Endothelial cell of umbilical vein (primary cell): ENCODE measurements around the gene OR5L2. TPM values are rescaled to one million over a fixed set of nuclear protein-coding genes. Genes with fewer than 3 reads are reported as not detected.

Experiments used
- BruUV-seq: library from RNA; stranded (reverse); fragments of 400-500 nt; replicated peaks from 2 replicates; lab custom pipeline; 2021; lab: Mats Ljungman, UMichigan
- CTCF ChIA-PET: fragments of 300-600, 350-600 bp; sonication (Branson Sonifier 250); formaldehyde crosslinking; loops from one replicate; lab custom pipeline; 2021; ENCODE audit warnings: antibody characterized with exemption, inconsistent platforms; lab: Charles Lee
- POLR2A ChIA-PET: fragments of 300-600, 350-600 bp; sonication (Branson Sonifier 250); formaldehyde crosslinking; loops from one replicate; lab custom pipeline; 2021; ENCODE audit warnings: antibody characterized with exemption, inconsistent platforms; lab: Charles Lee
- DNase-seq: peaks from one replicate; pipeline ENCODE4 v3.0.0-alpha.2; 2011; ENCODE audit warnings: low read depth, low spot score
- FAIRE-seq: peaks from 2 replicates; lab custom pipeline; 2011; peaks lifted over from hg19 to GRCh38; lab: Jason Lieb, UNC
- H2AFZ ChIP-seq: 2 replicates; pipeline ENCODE4 v1.6.0; 2012; ENCODE audit warnings: low read depth, low read length, control low read depth, inconsistent platforms
- H3K27ac ChIP-seq: 2 replicates; pipeline ENCODE4 v1.5.1; 2011; ENCODE audit warnings: low read depth, mild to moderate bottlenecking, control low read depth, low read length, moderate library complexity; ENCODE audit not compliant: insufficient read depth
- H3K27me3 ChIP-seq, 2 experiments: 2 replicates each; pipeline versions ENCODE4 v1.6.0 to v1.6.1; 2011; ENCODE audit warnings: low read length in 2 of 2, mixed read lengths in 1 of 2; ENCODE audit not compliant: control insufficient read depth in 2 of 2, insufficient read depth in 2 of 2
- H3K36me3 ChIP-seq, 2 experiments: 2 replicates in 1 of 2; 3 replicates in 1 of 2; pipeline ENCODE4 v1.5.1; 2011; ENCODE audit warnings: low read length in 2 of 2, mild to moderate bottlenecking in 1 of 2, moderate library complexity in 1 of 2; ENCODE audit not compliant: control insufficient read depth in 2 of 2, insufficient read depth in 2 of 2; ENCODE audit errors: extremely low read depth in 1 of 2
- H3K4me1 ChIP-seq: 3 replicates; pipeline ENCODE4 v1.5.1; 2011; ENCODE audit warnings: mild to moderate bottlenecking, low read length; ENCODE audit not compliant: control insufficient read depth, insufficient read depth; ENCODE audit errors: extremely low read depth
- H3K4me2 ChIP-seq: 2 replicates; pipeline ENCODE4 v1.6.1; 2011; ENCODE audit warnings: low read length, control low read depth, mixed read lengths; ENCODE audit not compliant: insufficient read depth
- H3K4me3 ChIP-seq, 3 experiments: fragments of 200-600 bp in 1 of 3; sonication (generic), shearing (Covaris generic) in 1 of 3; replicated peaks in 1 of 3; 2 replicates each; pipeline ENCODE4 v1.5.1; 2011 to 2016; ENCODE audit warnings: control low read depth in 3 of 3, low read length in 3 of 3, mild to moderate bottlenecking in 2 of 3, inconsistent platforms in 1 of 3, low read depth in 1 of 3, moderate library complexity in 1 of 3; ENCODE audit not compliant: insufficient read depth in 1 of 3
- H3K79me2 ChIP-seq: 2 replicates; pipeline ENCODE4 v1.6.0; 2012; ENCODE audit warnings: low read length, inconsistent platforms; ENCODE audit not compliant: control insufficient read depth, insufficient read depth
- H3K9ac ChIP-seq: replicated peaks from 2 replicates; pipeline ENCODE3; 2011; ENCODE audit warnings: low read length, control low read depth; ENCODE audit not compliant: insufficient read depth; ENCODE audit errors: extremely low read depth
- H3K9me1 ChIP-seq: replicated peaks from 3 replicates; pipeline ENCODE4 v1.6.0; 2011; ENCODE audit warnings: mild to moderate bottlenecking, low read length; ENCODE audit not compliant: control insufficient read depth, insufficient read depth; ENCODE audit errors: extremely low read depth
- H3K9me3 ChIP-seq: replicated peaks from 2 replicates; pipeline ENCODE4 v1.5.1; 2012; ENCODE audit warnings: low read length, inconsistent platforms; ENCODE audit not compliant: control insufficient read depth, insufficient read depth
- H4K20me1 ChIP-seq: replicated peaks from 2 replicates; pipeline ENCODE3; 2011; ENCODE audit warnings: mild to moderate bottlenecking, low read length; ENCODE audit not compliant: control insufficient read depth, insufficient read depth; ENCODE audit errors: extremely low read depth
- EZH2 ChIP-seq: IDR thresholded peaks from 2 replicates; pipeline ENCODE4 v1.6.1; 2012; ENCODE audit warnings: borderline replicate concordance, low read depth, mild to moderate bottlenecking, moderate library complexity, low read length, inconsistent platforms; ENCODE audit not compliant: severe bottlenecking
- FOS ChIP-seq: IDR thresholded peaks from 2 replicates; pipeline ENCODE4 v1.6.1; 2011; ENCODE audit warnings: mild to moderate bottlenecking, low read length, moderate library complexity, borderline replicate concordance; ENCODE audit not compliant: insufficient read depth
- GATA2 ChIP-seq: IDR thresholded peaks from 2 replicates; pipeline ENCODE4 v1.7.0; 2011; ENCODE audit warnings: low read depth, mild to moderate bottlenecking, moderate library complexity, mixed read lengths, low read length; ENCODE audit not compliant: insufficient read length, insufficient read depth
- JUN ChIP-seq: IDR thresholded peaks from 2 replicates; pipeline ENCODE4 v1.6.1; 2011; ENCODE audit warnings: borderline replicate concordance, low read depth; ENCODE audit not compliant: insufficient read length, insufficient read depth
- POLR2A ChIP-seq: IDR thresholded peaks from 2 replicates; pipeline ENCODE4 v1.6.1; 2012; ENCODE audit warnings: low read depth, mild to moderate bottlenecking, control low read depth, low read length
- dilution Hi-C: fragments of 300-500 bp; cut with MboI; formaldehyde crosslinking; loops from one replicate; pipeline ENCODE4 v1.15.0; 2019; ENCODE audit warnings: low sequenced_read_pairs; ENCODE audit not compliant: extremely low pct_ligation_motif_present
- intact Hi-C: fragments of 100-400 bp; cut with micrococcal nuclease; formaldehyde crosslinking; loops from one replicate; pipeline ENCODE4 v1.10.0; 2022
- polyA plus RNA-seq, 4 experiments: library from polyadenylated mRNA; depleted of rRNA in 3 of 4; stranded (reverse) in 3 of 4; unstranded in 1 of 4; fragments of >200 nt; gene quantifications; 2 replicates each; pipeline versions ENCODE4 v1.2.1 to v1.2.3, GENCODE V29; 2011 to 2012; ENCODE audit warnings: missing spikeins in 1 of 4
- total RNA-seq: library from RNA; stranded (reverse); gene quantifications from 2 replicates; pipeline ENCODE4 v1.2.3, GENCODE V29; 2021

OR5L2 gene
- total and polyA plus RNA-seq, 2 donors (not counting 3 experiments of a cell fraction or from before 2014, with no cell fraction given): not detected

- BruUV-seq: no TSS peak
- Histone ChIP-seq H3K79me2 (no peaks in the 10 kb centered on the region), H3K9me3 (peaks cover 2% of the 10 kb centered on the region), H3K4me2 (no peak within 1 kb of the TSS), H3K36me3 (no peaks in the 10 kb centered on the region), H2AFZ (no peak within 1 kb of the TSS), H3K4me3 (no peak within 1 kb of the TSS), H3K27ac (no peak within 1 kb of the TSS), H4K20me1 (no peaks in the 10 kb centered on the region), H3K9me1 (no peaks in the 10 kb centered on the region), H3K9ac (no peak within 1 kb of the TSS), H3K27me3 (no peaks in the 10 kb centered on the region), H3K4me1 (no peaks in the 10 kb centered on the region)
- FAIRE-seq (no peak), DNase-seq (no peak)
- no peak for TF ChIP-seq GATA2
- CTCF ChIA-PET: no interaction called here
- POLR2A ChIA-PET: no interaction called here
- dilution Hi-C loops: no loop called here
- intact Hi-C loops: no loop called here
Measured at GRCh38 chr11:55811067-55811466, 16.0 kb upstream of the OR5L2 start, which contains the start of gene OR5L1. OR5L1 (plus strand) TSS chr11:55811367; CDS start chr11:55811467, 100 bp downstream.

GRCh38 chr11:55819330-55819729 is 7.7 kb upstream of the OR5L2 start, which contains the start of gene OR5D18:
OR5D18 (plus strand) TSS chr11:55819630; CDS start chr11:55819630, 0 bp downstream.
- Histone ChIP-seq H3K27ac (no peak within 1 kb of the TSS), H2AFZ (no peak within 1 kb of the TSS), H3K4me1 (no peaks in the 10 kb centered on the region), H3K79me2 (no peaks in the 10 kb centered on the region), H3K36me3 (no peaks in the 10 kb centered on the region), H3K4me3 (no peak within 1 kb of the TSS), H3K9ac (no peak within 1 kb of the TSS), H3K27me3 (no peaks in the 10 kb centered on the region), H3K9me3 (peaks cover 3% of the 10 kb centered on the region), H3K9me1 (no peaks in the 10 kb centered on the region), H3K4me2 (no peak within 1 kb of the TSS), H4K20me1 (no peaks in the 10 kb centered on the region)
- DNase-seq (no peak), FAIRE-seq (no peak)
- BruUV-seq: no TSS peak
- ChIA-PET POLR2A (no interaction called here), CTCF (no interaction called here)
- intact Hi-C loops (no loop called here), dilution Hi-C loops (no loop called here)
- no peak for TF ChIP-seq JUN
- TF ChIP-seq EZH2: no peak
- no peak for TF ChIP-seq POLR2A
- no peak for TF ChIP-seq FOS
